CD4-positive, alpha-beta T cell (primary cell): ENCODE measurements around the gene BAIAP2L2. TPM values are rescaled to one million over a fixed set of nuclear protein-coding genes. Genes with fewer than 3 reads are reported as not detected.

ENCODE experiments used
- ATAC-seq: fragments of 200-7000 bp; cut with Tn5 transposase; one replicate; pipeline ENCODE4 v1.10.0; 2022; ENCODE audit warnings: mild to moderate bottlenecking; ENCODE audit not compliant: poor library complexity
- CTCF ChIA-PET: fragments of 350-600 bp; sonication (Branson Sonifier 250); formaldehyde crosslinking; loops from one replicate; lab custom pipeline; 2021; ENCODE audit warnings: antibody characterized with exemption, inconsistent platforms; lab: Charles Lee
- POLR2A ChIA-PET: fragments of 350-600 bp; sonication (Branson Sonifier 250); formaldehyde crosslinking; loops from one replicate; lab custom pipeline; 2021; ENCODE audit warnings: antibody characterized with exemption, inconsistent platforms; lab: Charles Lee
- DNase-seq, 14 experiments: peaks; one replicate each; pipeline ENCODE4 v3.0.0-alpha.2; 2013 to 2020; ENCODE audit warnings: mixed read lengths in 2 of 14
- H3K27ac ChIP-seq, 2 donors: one replicate each; pipeline versions ENCODE4 v1.5.1 to v1.7.0; 2013; ENCODE audit warnings: low read length in 2 of 2, low read depth in 1 of 2, mild to moderate bottlenecking in 1 of 2
- H3K27me3 ChIP-seq, 2 experiments: 1 replicate in 1 of 2; 2 replicates in 1 of 2; pipeline versions ENCODE4 v1.6.1 to v1.7.0; 2013; ENCODE audit warnings: low read length in 2 of 2, control low read depth in 1 of 2, mild to moderate bottlenecking in 1 of 2, moderate library complexity in 1 of 2; ENCODE audit not compliant: insufficient read depth in 2 of 2, control insufficient read depth in 1 of 2
- H3K36me3 ChIP-seq: one replicate; pipeline ENCODE4 v1.6.1; 2013; ENCODE audit warnings: low read length, control low read depth; ENCODE audit not compliant: insufficient read depth
- H3K4me1 ChIP-seq: one replicate; pipeline ENCODE4 v1.6.1; 2013; ENCODE audit warnings: low read length, control low read depth; ENCODE audit not compliant: insufficient read depth
- H3K4me3 ChIP-seq: one replicate; pipeline ENCODE4 v1.5.1; 2013; ENCODE audit warnings: mild to moderate bottlenecking, low read length, moderate library complexity
- H3K9me3 ChIP-seq, 2 experiments: 1 replicate in 1 of 2; 2 replicates in 1 of 2; pipeline versions ENCODE4 v1.6.1 to v1.7.0; 2013; ENCODE audit warnings: low read length in 2 of 2, mild to moderate bottlenecking in 2 of 2, control low read depth in 1 of 2, moderate library complexity in 1 of 2; ENCODE audit not compliant: control insufficient read depth in 1 of 2, insufficient read depth in 1 of 2
- H3K27ac Mint-ChIP-seq: one replicate; pipeline ENCODE4 v1.8.0; 2020; ENCODE audit warnings: mixed read lengths
- H3K27me3 Mint-ChIP-seq: one replicate; pipeline ENCODE4 v1.8.0; 2021; ENCODE audit warnings: mixed read lengths
- H3K36me3 Mint-ChIP-seq: one replicate; pipeline ENCODE4 v1.8.0; 2021; ENCODE audit warnings: low read depth, mixed read lengths
- H3K4me1 Mint-ChIP-seq: one replicate; pipeline ENCODE4 v1.8.0; 2021; ENCODE audit warnings: low read depth, mixed read lengths
- H3K4me3 Mint-ChIP-seq: one replicate; pipeline ENCODE4 v1.8.0; 2020; ENCODE audit warnings: mild to moderate bottlenecking, mixed read lengths
- H3K9me3 Mint-ChIP-seq: one replicate; pipeline ENCODE4 v1.8.0; 2020; ENCODE audit warnings: mixed read lengths
- CTCF ChIP-seq: fragments of 200-600 bp; IDR thresholded peaks from one replicate; pipeline ENCODE4 v1.8.0; 2022; ENCODE audit warnings: antibody characterized with exemption, mild to moderate bottlenecking
- intact Hi-C, 2 experiments: fragments of 100-400 bp; cut with DNase I in 1 of 2; cut with micrococcal nuclease in 1 of 2; formaldehyde crosslinking; loops; one replicate each; pipeline versions ENCODE4 v1.15.1 to v1.9.0; 2023 to 2025; cut with DNase I, micrococcal nuclease
- total RNA-seq, 174 experiments: library from RNA in 2 of 174; stranded (reverse) in 2 of 174; gene quantifications; one replicate each; pipeline ENCODE4 v1.2.3 and lab custom pipeline; 2021 to 2026

Gene BAIAP2L2
- total RNA-seq, 2 experiments from 2014 or later: 0.45 to 1.0 TPM

- H3K9me3 Mint-ChIP-seq: no peaks in the 10 kb centered on the region
- Histone ChIP-seq H3K9me3 (peaks cover 0 to 6% of the 10 kb centered on the region in 2 experiments), H3K27me3 (no peaks in the 10 kb centered on the region), H3K4me3 (no peak overlapping the region), H3K27ac (no peak overlapping the region), H3K4me1 (peaks cover 8% of the 10 kb centered on the region), H3K36me3 (peaks cover 22% of the 10 kb centered on the region)
- H3K27ac Mint-ChIP-seq: no peak overlapping the region
- intact Hi-C loops: loop anchor here (2.0 to 10.0 kb wide), 3 partner anchors 100 to 238 kb away; no protein-coding TSS in a partner anchor
- no peaks in the 10 kb centered on the region for H3K27me3 Mint-ChIP-seq
- DNase-seq (peak; percentile 50 to 83 (median 71)), ATAC-seq (peak; percentile 95)
- POLR2A ChIA-PET: no interaction called here
- H3K4me3 Mint-ChIP-seq: no peak overlapping the region
- CTCF ChIA-PET: interaction anchor here (0.9 to 1.4 kb wide), 3 partner anchors 8 to 63 kb away, joined by 3 to 4 read pairs (median 4); no protein-coding TSS in a partner anchor
- H3K4me1 Mint-ChIP-seq: peaks cover 4% of the 10 kb centered on the region
- TF ChIP-seq CTCF: peak; percentile 90
- peaks cover 13% of the 10 kb centered on the region for H3K36me3 Mint-ChIP-seq
These were observed 4.3 kb upstream of the BAIAP2L2 start for GRCh38 chr22:38114484-38115398.

- H3K27me3 Mint-ChIP-seq: no peaks in the 10 kb centered on the region
- ChIA-PET CTCF (no interaction called here), POLR2A (no interaction called here)
- no peak overlapping the region for H3K4me3 ChIP-seq
- H3K4me1 ChIP-seq: peaks cover 8% of the 10 kb centered on the region
- intact Hi-C loops: loop anchor here in 1 of 2 experiments (10.0 kb wide), 1 partner anchor 102 kb away; no protein-coding TSS in a partner anchor
- peaks cover 0 to 10% of the 10 kb centered on the region in 2 experiments for H3K9me3 ChIP-seq
- no peaks in the 10 kb centered on the region for H3K9me3 Mint-ChIP-seq
- no peak for TF ChIP-seq CTCF
- ATAC-seq (no peak), DNase-seq (no peak)
- peaks cover 8% of the 10 kb centered on the region for H3K36me3 Mint-ChIP-seq
- no peaks in the 10 kb centered on the region for H3K27me3 ChIP-seq
- no peak overlapping the region for H3K27ac Mint-ChIP-seq
- no peak overlapping the region for H3K27ac ChIP-seq
- peaks cover 16% of the 10 kb centered on the region for H3K36me3 ChIP-seq
- H3K4me1 Mint-ChIP-seq: peaks cover 4% of the 10 kb centered on the region
- no peak overlapping the region for H3K4me3 Mint-ChIP-seq
These were observed 1.9 kb upstream of the BAIAP2L2 start for GRCh38 chr22:38112381-38112780.

GRCh38 chr22:38111925-38112355 is 1.5 kb upstream of the BAIAP2L2 start:
- ATAC-seq: no peak
- peaks cover 0 to 10% of the 10 kb centered on the region in 2 experiments for H3K9me3 ChIP-seq
- no peak overlapping the region for H3K4me3 ChIP-seq
- intact Hi-C loops: loop anchor here in 1 of 2 experiments (10.0 kb wide), 1 partner anchor 103 kb away; no protein-coding TSS in a partner anchor
- no peak overlapping the region for H3K27ac Mint-ChIP-seq
- no peaks in the 10 kb centered on the region for H3K9me3 Mint-ChIP-seq
- H3K36me3 Mint-ChIP-seq: peaks cover 8% of the 10 kb centered on the region
- ChIA-PET CTCF (no interaction called here), POLR2A (no interaction called here)
- H3K27me3 ChIP-seq: no peaks in the 10 kb centered on the region
- no peak for TF ChIP-seq CTCF
- no peak overlapping the region for H3K4me3 Mint-ChIP-seq
- no peak overlapping the region for H3K27ac ChIP-seq
- peaks cover 4% of the 10 kb centered on the region for H3K4me1 Mint-ChIP-seq
- peaks cover 16% of the 10 kb centered on the region for H3K36me3 ChIP-seq
- peaks cover 8% of the 10 kb centered on the region for H3K4me1 ChIP-seq
- H3K27me3 Mint-ChIP-seq: no peaks in the 10 kb centered on the region
- DNase-seq: no peak
